HEK293 (cell line): Measurements from ENCODE around the gene STAB1.

Experiments
- CTCF ChIA-PET: fragments of 350-600 bp; formaldehyde crosslinking; extraction: SDS; loops from one replicate; lab custom pipeline; 2021; ENCODE audit warnings: antibody characterized with exemption; lab: Yijun Ruan, JAX
- POLR2A ChIA-PET: fragments of 300-600 bp; formaldehyde crosslinking; extraction: SDS; loops from one replicate; lab custom pipeline; 2020; ENCODE audit warnings: antibody characterized with exemption, inconsistent platforms; lab: Yijun Ruan, JAX
- H3K27ac ChIP-seq: fragments of 200-500 bp; sonication (Bioruptor generic); 2 replicates; pipeline ENCODE4 v1.5.1; 2014; ENCODE audit warnings: low read depth, low read length, control low read depth, inconsistent platforms; ENCODE audit errors: extremely low read depth
- H3K36me3 ChIP-seq, 2 experiments: fragments of 200-500 bp in 1 of 2; sonication (Bioruptor generic) in 1 of 2; 1 replicate in 1 of 2; 2 replicates in 1 of 2; pipeline ENCODE4 v1.5.1; 2014 to 2017; ENCODE audit warnings: inconsistent platforms in 2 of 2, low read length in 2 of 2; ENCODE audit not compliant: control insufficient read depth in 2 of 2, insufficient read depth in 1 of 2
- H3K4me1 ChIP-seq: fragments of 200-500 bp; sonication (Bioruptor generic); 2 replicates; pipeline ENCODE4 v1.5.1; 2014; ENCODE audit warnings: mild to moderate bottlenecking, low read length, inconsistent platforms; ENCODE audit not compliant: control insufficient read depth, insufficient read depth
- H3K4me3 ChIP-seq: 2 replicates; pipeline ENCODE4 v1.5.1; 2011; ENCODE audit warnings: low read depth, mild to moderate bottlenecking, control low read depth, low read length, moderate library complexity
- H3K9me3 ChIP-seq: fragments of 200-500 bp; sonication (Bioruptor generic); 2 replicates; pipeline ENCODE4 v1.5.1; 2014; ENCODE audit warnings: low read depth, low read length, inconsistent platforms; ENCODE audit not compliant: control insufficient read depth, insufficient read depth
- HOXD13 ChIP-seq: sonication (generic); formaldehyde crosslinking; IDR thresholded peaks from 2 replicates; pipeline ENCODE4 v1.8.0; 2022; ENCODE audit warnings: missing genetic modification reagents, borderline replicate concordance
- SCRT1 ChIP-seq: fragments of 450-650 bp; formaldehyde crosslinking; IDR thresholded peaks from 2 replicates; pipeline ENCODE4 v1.5.1; 2016; ENCODE audit warnings: missing biosample characterization, missing genetic modification characterization, borderline replicate concordance
- SCRT2 ChIP-seq: fragments of 450-650 bp; formaldehyde crosslinking; IDR thresholded peaks from 2 replicates; pipeline ENCODE4 v1.5.1; 2016; ENCODE audit warnings: missing biosample characterization, missing genetic modification characterization
- SP2 ChIP-seq: fragments of 450-650 bp; formaldehyde crosslinking; IDR thresholded peaks from 2 replicates; pipeline ENCODE4 v1.5.1; 2016; ENCODE audit warnings: missing biosample characterization, missing genetic modification characterization
- WT1 ChIP-seq: fragments of 450-650 bp; formaldehyde crosslinking; IDR thresholded peaks from 2 replicates; pipeline ENCODE4 v1.5.1; 2016; ENCODE audit warnings: missing biosample characterization, missing genetic modification characterization
- ZIC2 ChIP-seq: fragments of 450-650 bp; formaldehyde crosslinking; IDR thresholded peaks from 2 replicates; pipeline ENCODE4 v1.5.1; 2016; ENCODE audit warnings: missing biosample characterization, missing genetic modification characterization
- ZNF24 ChIP-seq: fragments of 450-650 bp; formaldehyde crosslinking; IDR thresholded peaks from 2 replicates; pipeline ENCODE4 v1.5.1; 2016; ENCODE audit warnings: missing biosample characterization, missing genetic modification characterization
- ZNF350 ChIP-seq: fragments of 450-650 bp; formaldehyde crosslinking; IDR thresholded peaks from 2 replicates; pipeline ENCODE4 v1.5.0; 2017; ENCODE audit warnings: missing biosample characterization, mild to moderate bottlenecking, missing genetic modification characterization
- ZNF791 ChIP-seq: fragments of 450-650 bp; formaldehyde crosslinking; IDR thresholded peaks from 2 replicates; pipeline ENCODE4 v1.5.1; 2016; ENCODE audit warnings: missing biosample characterization, missing genetic modification characterization
- TF ChIP-seq, protein P1 (sequence below): fragments of 450-650 bp; formaldehyde crosslinking; IDR thresholded peaks from 2 replicates; pipeline ENCODE4 v1.5.1; 2016; ENCODE audit warnings: missing biosample characterization, missing genetic modification characterization, borderline replicate concordance
- TF ChIP-seq, protein P2 (sequence below): fragments of 450-650 bp; formaldehyde crosslinking; IDR thresholded peaks from 2 replicates; pipeline ENCODE4 v1.5.1; 2017; ENCODE audit warnings: missing biosample characterization, missing genetic modification characterization
- TF ChIP-seq, protein P3 (sequence below): fragments of 450-650 bp; formaldehyde crosslinking; IDR thresholded peaks from 2 replicates; pipeline ENCODE4 v1.5.1; 2016; ENCODE audit warnings: missing biosample characterization, missing genetic modification characterization
- TF ChIP-seq, protein P4 (sequence below): fragments of 450-650 bp; formaldehyde crosslinking; IDR thresholded peaks from 2 replicates; pipeline ENCODE4 v1.5.1; 2016; ENCODE audit warnings: missing biosample characterization, missing genetic modification characterization

Gene STAB1

DNA sequence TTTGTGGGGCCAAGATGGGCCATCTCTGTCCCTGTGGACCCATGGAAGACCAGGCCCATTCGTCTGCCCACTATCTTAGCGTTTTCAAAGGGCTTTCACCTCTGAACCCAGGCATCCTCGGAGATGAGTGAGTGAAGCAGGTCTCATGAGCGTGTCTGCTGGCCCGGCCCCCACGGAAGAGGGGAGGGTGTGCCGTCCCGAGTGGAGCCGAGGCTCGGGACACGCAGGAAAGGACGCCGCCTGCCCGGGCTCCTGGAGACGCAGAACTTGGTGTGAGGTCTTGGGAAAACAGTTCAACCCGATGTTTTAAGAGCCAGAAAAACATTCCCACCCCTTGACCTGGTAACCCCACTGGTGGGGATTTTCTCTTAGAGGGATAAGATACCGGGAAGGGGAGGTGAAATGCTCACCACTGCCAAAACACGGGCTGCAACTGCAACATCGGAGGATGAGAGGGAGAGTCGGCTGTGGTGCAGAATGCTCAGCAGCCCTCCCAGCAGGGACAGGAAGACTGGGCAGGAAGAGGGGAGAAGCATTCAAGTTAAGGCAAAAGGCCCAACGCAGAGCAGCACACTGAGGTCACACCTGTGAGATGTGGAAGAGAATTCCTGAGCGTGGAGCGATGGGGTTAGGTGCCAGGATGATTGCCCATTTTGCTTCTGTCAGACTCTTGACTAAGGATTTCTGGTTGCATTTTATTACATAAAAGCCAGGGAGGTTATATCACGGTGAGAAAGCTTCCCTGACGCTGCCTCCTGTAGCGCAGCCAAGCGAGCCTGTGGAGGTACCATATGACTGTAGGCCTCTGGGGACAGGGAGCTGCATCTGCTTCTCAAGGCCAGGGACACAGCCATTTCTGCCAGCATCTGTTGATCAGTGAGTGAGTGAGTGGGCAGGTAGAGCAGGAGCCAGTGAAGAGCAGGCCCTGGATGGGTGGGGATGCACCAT, 14.1 kb upstream of the STAB1 start:
- Histone ChIP-seq H3K36me3 (peaks cover 1 to 95% of the 10 kb centered on the region in 2 experiments; a peak in 2 of 3 replicates), H3K4me1 (no peaks in the 10 kb centered on the region), H3K27ac (no peak overlapping the region), H3K4me3 (no peak overlapping the region), H3K9me3 (no peaks in the 10 kb centered on the region)
- ChIA-PET CTCF (interaction anchor here (0.9 to 1.9 kb wide), 3 partner anchors 9 to 36 kb away, joined by 3 to 5 read pairs (median 4); no protein-coding TSS in a partner anchor), POLR2A (no interaction called here)
- TF ChIP-seq WT1 (tag by site-specific recombination) = no peak
- no peak for TF ChIP-seq HOXD13 (CRISPR knock-in tag)
- no peak for TF ChIP-seq SP2 (tag by site-specific recombination)
- TF ChIP-seq, protein P1, sequence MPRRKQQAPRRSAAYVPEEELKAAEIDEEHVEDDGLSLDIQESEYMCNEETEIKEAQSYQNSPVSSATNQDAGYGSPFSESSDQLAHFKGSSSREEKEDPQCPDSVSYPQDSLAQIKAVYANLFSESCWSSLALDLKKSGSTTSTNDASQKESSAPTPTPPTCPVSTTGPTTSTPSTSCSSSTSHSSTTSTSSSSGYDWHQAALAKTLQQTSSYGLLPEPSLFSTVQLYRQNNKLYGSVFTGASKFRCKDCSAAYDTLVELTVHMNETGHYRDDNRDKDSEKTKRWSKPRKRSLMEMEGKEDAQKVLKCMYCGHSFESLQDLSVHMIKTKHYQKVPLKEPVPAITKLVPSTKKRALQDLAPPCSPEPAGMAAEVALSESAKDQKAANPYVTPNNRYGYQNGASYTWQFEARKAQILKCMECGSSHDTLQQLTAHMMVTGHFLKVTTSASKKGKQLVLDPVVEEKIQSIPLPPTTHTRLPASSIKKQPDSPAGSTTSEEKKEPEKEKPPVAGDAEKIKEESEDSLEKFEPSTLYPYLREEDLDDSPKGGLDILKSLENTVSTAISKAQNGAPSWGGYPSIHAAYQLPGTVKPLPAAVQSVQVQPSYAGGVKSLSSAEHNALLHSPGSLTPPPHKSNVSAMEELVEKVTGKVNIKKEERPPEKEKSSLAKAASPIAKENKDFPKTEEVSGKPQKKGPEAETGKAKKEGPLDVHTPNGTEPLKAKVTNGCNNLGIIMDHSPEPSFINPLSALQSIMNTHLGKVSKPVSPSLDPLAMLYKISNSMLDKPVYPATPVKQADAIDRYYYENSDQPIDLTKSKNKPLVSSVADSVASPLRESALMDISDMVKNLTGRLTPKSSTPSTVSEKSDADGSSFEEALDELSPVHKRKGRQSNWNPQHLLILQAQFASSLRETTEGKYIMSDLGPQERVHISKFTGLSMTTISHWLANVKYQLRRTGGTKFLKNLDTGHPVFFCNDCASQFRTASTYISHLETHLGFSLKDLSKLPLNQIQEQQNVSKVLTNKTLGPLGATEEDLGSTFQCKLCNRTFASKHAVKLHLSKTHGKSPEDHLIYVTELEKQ = no peak
- no peak for TF ChIP-seq ZNF350 (tag by site-specific recombination)

DNA sequence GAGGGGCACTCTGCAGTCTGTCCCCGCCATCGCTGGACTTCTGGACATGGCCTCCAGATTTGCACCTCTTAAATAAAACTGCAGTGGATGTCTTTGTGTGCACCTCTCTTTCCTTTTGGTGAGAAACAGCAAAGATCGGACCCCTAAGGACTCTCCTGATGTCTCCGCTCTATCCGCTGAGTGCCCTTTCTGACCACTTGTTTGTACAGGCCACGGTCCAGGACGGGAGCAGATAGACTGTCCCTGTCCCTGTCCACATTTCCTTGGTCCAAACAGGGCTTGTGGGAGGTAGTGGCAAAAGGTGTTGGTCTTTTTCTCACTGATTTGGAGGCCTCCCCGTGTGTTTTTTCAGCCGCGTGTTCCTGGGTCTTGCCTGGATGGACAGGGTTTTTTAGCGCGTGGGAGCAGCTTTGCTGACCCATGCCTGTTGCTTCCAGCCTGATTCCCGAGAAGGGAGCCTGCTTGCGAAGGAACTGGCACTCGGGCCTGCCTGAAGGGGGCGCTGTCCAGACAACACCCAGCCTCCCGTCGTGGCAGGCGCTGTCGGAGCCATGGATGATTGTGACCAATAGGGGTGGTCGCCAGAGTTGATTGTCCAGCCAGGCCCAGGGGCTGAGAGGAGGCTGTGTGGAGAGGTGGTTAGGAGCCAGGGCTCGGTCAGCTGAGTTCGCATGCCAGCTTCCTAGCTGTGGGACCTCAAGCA, 13.2 kb upstream of the STAB1 start:
- Histone ChIP-seq H3K9me3 (no peaks in the 10 kb centered on the region), H3K4me3 (no peak overlapping the region), H3K4me1 (no peaks in the 10 kb centered on the region), H3K27ac (no peak overlapping the region), H3K36me3 (peaks cover 4 to 94% of the 10 kb centered on the region in 2 experiments; a peak in 1 of 3 replicates)
- TF ChIP-seq, protein P2, sequence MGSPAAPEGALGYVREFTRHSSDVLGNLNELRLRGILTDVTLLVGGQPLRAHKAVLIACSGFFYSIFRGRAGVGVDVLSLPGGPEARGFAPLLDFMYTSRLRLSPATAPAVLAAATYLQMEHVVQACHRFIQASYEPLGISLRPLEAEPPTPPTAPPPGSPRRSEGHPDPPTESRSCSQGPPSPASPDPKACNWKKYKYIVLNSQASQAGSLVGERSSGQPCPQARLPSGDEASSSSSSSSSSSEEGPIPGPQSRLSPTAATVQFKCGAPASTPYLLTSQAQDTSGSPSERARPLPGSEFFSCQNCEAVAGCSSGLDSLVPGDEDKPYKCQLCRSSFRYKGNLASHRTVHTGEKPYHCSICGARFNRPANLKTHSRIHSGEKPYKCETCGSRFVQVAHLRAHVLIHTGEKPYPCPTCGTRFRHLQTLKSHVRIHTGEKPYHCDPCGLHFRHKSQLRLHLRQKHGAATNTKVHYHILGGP (tag by site-specific recombination) = no peak
- no peak for TF ChIP-seq ZNF24 (tag by site-specific recombination)
- TF ChIP-seq SCRT1 (tag by site-specific recombination) = peak; percentile 21; the same call in 1 of the 2 replicates
- 0 out of 2 replicates have a peak, but pooled peaks have one; percentile 27 for TF ChIP-seq SCRT2 (tag by site-specific recombination)
- TF ChIP-seq ZNF791 (tag by site-specific recombination) = no peak
- TF ChIP-seq, protein P3, sequence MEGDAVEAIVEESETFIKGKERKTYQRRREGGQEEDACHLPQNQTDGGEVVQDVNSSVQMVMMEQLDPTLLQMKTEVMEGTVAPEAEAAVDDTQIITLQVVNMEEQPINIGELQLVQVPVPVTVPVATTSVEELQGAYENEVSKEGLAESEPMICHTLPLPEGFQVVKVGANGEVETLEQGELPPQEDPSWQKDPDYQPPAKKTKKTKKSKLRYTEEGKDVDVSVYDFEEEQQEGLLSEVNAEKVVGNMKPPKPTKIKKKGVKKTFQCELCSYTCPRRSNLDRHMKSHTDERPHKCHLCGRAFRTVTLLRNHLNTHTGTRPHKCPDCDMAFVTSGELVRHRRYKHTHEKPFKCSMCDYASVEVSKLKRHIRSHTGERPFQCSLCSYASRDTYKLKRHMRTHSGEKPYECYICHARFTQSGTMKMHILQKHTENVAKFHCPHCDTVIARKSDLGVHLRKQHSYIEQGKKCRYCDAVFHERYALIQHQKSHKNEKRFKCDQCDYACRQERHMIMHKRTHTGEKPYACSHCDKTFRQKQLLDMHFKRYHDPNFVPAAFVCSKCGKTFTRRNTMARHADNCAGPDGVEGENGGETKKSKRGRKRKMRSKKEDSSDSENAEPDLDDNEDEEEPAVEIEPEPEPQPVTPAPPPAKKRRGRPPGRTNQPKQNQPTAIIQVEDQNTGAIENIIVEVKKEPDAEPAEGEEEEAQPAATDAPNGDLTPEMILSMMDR (tag by site-specific recombination) = peak; percentile 58
- POLR2A ChIA-PET = no interaction called here
- CTCF ChIA-PET = interaction anchor here (1.2 to 1.9 kb wide), 3 partner anchors 9 to 159 kb away, joined by 3 to 5 read pairs (median 3); no protein-coding TSS in a partner anchor

DNA sequence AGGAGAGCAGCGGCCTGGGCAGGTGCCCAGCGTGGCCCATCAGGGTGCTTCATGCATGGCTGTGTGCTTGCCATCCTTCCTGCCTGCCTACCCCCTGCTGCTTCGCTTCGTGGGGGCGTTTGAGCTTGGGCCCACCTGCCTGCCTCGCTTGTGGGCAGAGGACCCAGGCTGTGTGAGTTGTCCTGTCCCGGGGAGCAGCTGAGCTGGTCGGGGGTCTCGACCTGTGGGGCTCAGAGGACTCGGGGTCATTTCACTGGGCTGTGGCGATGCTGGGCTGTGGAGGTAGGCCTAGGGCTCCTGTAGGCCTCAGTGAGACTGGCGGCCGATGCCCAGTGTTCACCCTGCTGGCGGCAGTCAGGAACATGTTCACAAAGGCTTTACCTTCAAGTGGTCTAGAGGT, 12.1 kb upstream of the STAB1 start:
- CTCF ChIA-PET = interaction anchor here (1.6 kb wide), 1 partner anchor 158 kb away, joined by 3 read pairs; no protein-coding TSS in a partner anchor

More for the DNA sequence above, 12.1 kb upstream of the STAB1 start:
- H3K4me1 ChIP-seq = no peaks in the 10 kb centered on the region
- H3K36me3 ChIP-seq = peaks cover 4 to 94% of the 10 kb centered on the region in 2 experiments; a peak in 1 of 3 replicates
- H3K27ac ChIP-seq = no peak overlapping the region
- POLR2A ChIA-PET = no interaction called here
- no peaks in the 10 kb centered on the region for H3K9me3 ChIP-seq
- no peak overlapping the region for H3K4me3 ChIP-seq
- TF ChIP-seq ZIC2 (tag by site-specific recombination) = peak; percentile 26; the same call in 1 of the 2 replicates
- TF ChIP-seq, protein P4, sequence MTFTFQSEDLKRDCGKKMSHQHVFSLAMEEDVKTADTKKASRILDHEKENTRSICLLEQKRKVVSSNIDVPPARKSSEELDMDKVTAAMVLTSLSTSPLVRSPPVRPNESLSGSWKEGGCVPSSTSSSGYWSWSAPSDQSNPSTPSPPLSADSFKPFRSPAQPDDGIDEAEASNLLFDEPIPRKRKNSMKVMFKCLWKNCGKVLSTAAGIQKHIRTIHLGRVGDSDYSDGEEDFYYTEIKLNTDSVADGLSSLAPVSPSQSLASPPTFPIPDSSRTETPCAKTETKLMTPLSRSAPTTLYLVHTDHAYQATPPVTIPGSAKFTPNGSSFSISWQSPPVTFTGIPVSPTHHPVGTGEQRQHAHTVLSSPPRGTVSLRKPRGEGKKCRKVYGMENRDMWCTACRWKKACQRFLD (tag by site-specific recombination) = no peak
- TF ChIP-seq, all 188 proteins: peak for 1
